Ectodermal cell (in vitro differentiated cells): ENCODE data around the gene NDUFC2.
"Not testable (repeated sequence)": the region's sequence is repeated elsewhere in the genome, so short reads cannot be mapped to it uniquely, and the experiment has no call there.

Experiments
- H3K27ac ChIP-seq: 2 replicates; pipeline ENCODE4 v1.7.0; 2013; ENCODE audit warnings: mild to moderate bottlenecking, low read depth, low read length; ENCODE audit not compliant: insufficient read depth, poor library complexity, severe bottlenecking
- H3K27me3 ChIP-seq: 2 replicates; pipeline ENCODE4 v1.7.0; 2013; ENCODE audit warnings: mild to moderate bottlenecking, low read length; ENCODE audit not compliant: insufficient read depth, control insufficient read depth, poor library complexity, severe bottlenecking
- H3K36me3 ChIP-seq: one replicate; pipeline ENCODE4 v1.7.0; 2013; ENCODE audit warnings: low read length; ENCODE audit not compliant: control insufficient read depth, insufficient read depth
- H3K4me1 ChIP-seq: one replicate; pipeline ENCODE4 v1.7.0; 2013; ENCODE audit warnings: low read length; ENCODE audit not compliant: control insufficient read depth, insufficient read depth
- H3K4me3 ChIP-seq: 2 replicates; pipeline ENCODE4 v1.7.0; 2013; ENCODE audit warnings: low read depth, low read length, control low read depth; ENCODE audit not compliant: insufficient read depth
- H3K9me3 ChIP-seq: 2 replicates; pipeline ENCODE4 v1.7.0; 2013; ENCODE audit warnings: mild to moderate bottlenecking, low read length, moderate library complexity; ENCODE audit not compliant: control insufficient read depth
- WGBS, 2 experiments: methylation state at CpG; one replicate each; pipeline ENCODE4 v1.1.7; 2013; ENCODE audit warnings: missing lambda C conversion rate in 2 of 2; 5-methylcytosine and 5-hydroxymethylcytosine counted together

The NDUFC2 gene

GRCh38 chr11:78054971-78055370 lies 24.7 kb downstream of the NDUFC2 start:
- WGBS, 2 experiments = 91 to 97% methylated on average over 4 of the region's 4 CpGs
- no peak overlapping the region for H3K27ac ChIP-seq
- H3K9me3 ChIP-seq = no peaks in the 10 kb centered on the region
- no peaks in the 10 kb centered on the region for H3K4me1 ChIP-seq
- no peaks in the 10 kb centered on the region for H3K27me3 ChIP-seq
- H3K4me3 ChIP-seq = no peak overlapping the region
- no peaks in the 10 kb centered on the region for H3K36me3 ChIP-seq

- 75 to 76% methylated on average over 5 to 6 of the region's 6 CpGs for WGBS, 2 experiments
- no peaks in the 10 kb centered on the region for H3K9me3 ChIP-seq
- no peaks in the 10 kb centered on the region for H3K4me1 ChIP-seq
- no peak overlapping the region for H3K27ac ChIP-seq
- H3K27me3 ChIP-seq = no peaks in the 10 kb centered on the region
- no peaks in the 10 kb centered on the region for H3K36me3 ChIP-seq
- H3K4me3 ChIP-seq = no peak overlapping the region
Observed at GRCh38 chr11:78050964-78051831, 28.5 kb downstream of the NDUFC2 start.

GRCh38 chr11:78049348-78049747 lies 30.3 kb downstream of the NDUFC2 start:
- Histone ChIP-seq H3K9me3 (no peaks in the 10 kb centered on the region), H3K4me3 (no peak overlapping the region), H3K36me3 (no peaks in the 10 kb centered on the region), H3K4me1 (peaks cover 6% of the 10 kb centered on the region), H3K27ac (no peak overlapping the region), H3K27me3 (peaks cover 5% of the 10 kb centered on the region)
- WGBS, 2 experiments = 92 to 94% methylated on average over 8 of the region's 8 CpGs

DNA sequence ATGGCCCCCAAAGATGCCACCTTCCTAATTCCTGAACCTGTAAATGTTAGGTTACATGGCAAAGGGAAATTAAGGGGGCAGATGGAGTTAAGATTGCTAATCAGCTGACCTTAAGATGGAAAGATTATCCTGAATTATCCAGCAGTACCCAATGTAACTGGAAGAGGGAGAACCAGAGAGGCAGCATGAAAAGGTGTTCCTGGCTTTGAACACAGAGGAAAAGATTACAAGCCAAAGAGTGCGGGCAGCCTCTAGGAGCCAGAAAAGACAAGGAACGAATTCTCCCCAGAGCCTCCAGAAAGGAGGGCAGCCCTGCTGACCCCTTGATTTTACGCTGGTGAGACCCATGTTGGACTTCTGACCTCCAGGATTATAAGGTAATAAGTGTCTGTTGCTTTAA lies 31.1 kb downstream of the NDUFC2 start:
- peaks cover 6% of the 10 kb centered on the region for H3K4me1 ChIP-seq
- WGBS, 2 experiments = 88 to 91% methylated on average over 3 of the region's 3 CpGs
- H3K4me3 ChIP-seq = no peak overlapping the region
- no peaks in the 10 kb centered on the region for H3K9me3 ChIP-seq
- H3K36me3 ChIP-seq = no peaks in the 10 kb centered on the region
- H3K27ac ChIP-seq = no peak overlapping the region
- H3K27me3 ChIP-seq = peaks cover 5% of the 10 kb centered on the region

DNA sequence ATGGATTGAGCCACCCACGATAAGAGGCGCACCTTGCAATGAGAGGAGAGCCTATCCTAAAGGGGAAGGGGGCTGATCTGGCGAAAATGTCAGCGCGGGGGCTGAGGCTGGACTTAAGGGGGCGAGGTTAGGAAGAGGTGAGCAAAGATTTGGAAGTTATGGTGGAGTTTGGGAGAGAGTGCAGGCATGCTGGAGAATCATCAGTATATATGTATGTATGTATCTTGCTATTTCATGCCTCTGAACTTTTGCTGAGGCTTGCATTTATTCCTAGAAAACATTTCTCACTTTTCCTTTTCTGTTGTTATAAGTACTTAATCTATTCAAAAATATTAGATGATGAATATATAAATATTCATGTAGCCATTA lies 33.2 kb downstream of the NDUFC2 start:
- H3K27me3 ChIP-seq = peaks cover 5% of the 10 kb centered on the region
- H3K27ac ChIP-seq = no peak overlapping the region
- peaks cover 6% of the 10 kb centered on the region for H3K4me1 ChIP-seq
- no peaks in the 10 kb centered on the region for H3K9me3 ChIP-seq
- WGBS, 2 experiments = 19 to 22% methylated on average over 6 of the region's 6 CpGs
- H3K36me3 ChIP-seq = no peaks in the 10 kb centered on the region
- H3K4me3 ChIP-seq = no peak overlapping the region

- 23% methylated on average over 28 of the region's 28 CpGs for WGBS, 2 experiments
- Histone ChIP-seq H3K27me3 (peaks cover 5% of the 10 kb centered on the region), H3K36me3 (no peaks in the 10 kb centered on the region), H3K4me3 (peak overlapping the region; percentile 24), H3K4me1 (peaks cover 6% of the 10 kb centered on the region), H3K27ac (no peak overlapping the region), H3K9me3 (no peaks in the 10 kb centered on the region)
Observed at GRCh38 chr11:78045851-78046485, 33.7 kb downstream of the NDUFC2 start.

DNA sequence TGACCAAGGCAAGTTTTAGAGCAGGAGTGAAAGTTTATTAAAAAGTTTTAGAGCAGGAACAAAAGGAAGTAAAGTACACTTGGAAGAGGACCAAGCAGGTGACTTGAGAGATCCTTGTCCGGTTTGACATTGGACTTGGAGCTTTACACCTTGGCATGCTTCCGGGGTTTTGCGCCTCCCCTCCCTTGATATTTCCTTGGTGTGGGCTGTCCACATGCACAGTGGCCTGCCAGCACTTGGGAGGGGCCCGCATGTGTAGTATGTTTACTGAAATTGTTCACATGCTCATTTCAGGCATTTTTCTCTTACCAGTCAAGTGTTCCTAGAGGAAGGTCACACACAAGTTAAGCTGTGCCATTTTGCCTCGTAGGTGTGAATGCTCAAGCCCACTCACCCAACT lies 35.0 kb downstream of the NDUFC2 start:
- no peaks in the 10 kb centered on the region for H3K36me3 ChIP-seq
- H3K9me3 ChIP-seq = no peaks in the 10 kb centered on the region
- H3K27me3 ChIP-seq = peaks cover 5% of the 10 kb centered on the region
- 95 to 96% methylated on average over 5 of the region's 5 CpGs for WGBS, 2 experiments
- no peak overlapping the region for H3K4me3 ChIP-seq
- H3K27ac ChIP-seq = no peak overlapping the region
- peaks cover 6% of the 10 kb centered on the region for H3K4me1 ChIP-seq

DNA sequence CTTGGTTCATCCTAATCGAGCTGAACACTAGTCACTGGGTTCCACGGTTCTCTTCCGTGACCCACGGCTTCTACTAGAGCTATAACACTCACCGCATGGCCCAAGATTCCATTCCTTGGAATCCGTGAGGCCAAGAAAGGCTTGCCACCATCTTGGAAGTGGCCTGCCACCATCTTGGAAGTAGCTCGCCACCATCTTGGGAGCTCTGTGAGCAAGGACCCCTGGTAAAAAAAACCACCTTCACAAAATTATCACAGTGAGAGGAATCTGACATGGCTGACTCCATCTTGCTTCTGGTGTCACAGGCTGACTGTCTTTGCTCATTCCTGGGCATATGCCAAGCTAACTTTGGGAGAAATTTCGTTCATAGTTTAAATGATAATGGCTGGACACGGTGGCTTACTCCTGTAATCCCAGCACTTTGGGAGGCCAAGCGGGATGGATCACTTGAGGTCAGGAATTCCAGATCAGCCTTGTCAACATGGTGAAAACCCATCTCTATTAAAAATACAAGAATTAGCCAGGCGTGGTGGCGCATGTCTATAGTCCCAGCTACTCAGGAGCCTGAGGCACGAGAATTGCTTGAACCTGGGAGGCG lies 37.7 kb downstream of the NDUFC2 start:
- Histone ChIP-seq H3K27ac (no peak overlapping the region), H3K27me3 (peaks cover 5% of the 10 kb centered on the region), H3K4me3 (no peak overlapping the region), H3K9me3 (no peaks in the 10 kb centered on the region), H3K36me3 (no peaks in the 10 kb centered on the region), H3K4me1 (peaks cover 6% of the 10 kb centered on the region)
- WGBS, 2 experiments = 95% methylated on average over 14 of the region's 14 CpGs

DNA sequence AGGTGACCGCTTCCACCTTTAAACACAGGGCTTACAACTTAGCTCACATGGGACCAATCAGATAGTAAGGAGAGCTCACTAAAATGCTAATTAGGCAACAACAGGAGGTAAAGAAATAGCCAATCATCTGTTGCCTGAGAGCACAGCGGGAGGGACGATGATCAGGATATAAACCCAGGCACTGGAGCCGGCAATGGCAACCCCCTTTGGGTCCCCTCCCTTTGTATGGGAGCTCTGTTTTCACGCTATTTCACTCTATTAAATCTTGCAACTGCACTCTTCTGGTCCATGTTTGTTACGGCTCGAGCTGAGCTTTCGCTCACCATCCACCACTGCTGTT lies 38.3 kb downstream of the NDUFC2 start:
- H3K9me3 ChIP-seq, H3K36me3 ChIP-seq, H3K27ac ChIP-seq, H3K4me3 ChIP-seq, H3K27me3 ChIP-seq, H3K4me1 ChIP-seq: not testable (repeated sequence)
- 88 to 92% methylated on average over 8 of the region's 8 CpGs for WGBS, 2 experiments

DNA sequence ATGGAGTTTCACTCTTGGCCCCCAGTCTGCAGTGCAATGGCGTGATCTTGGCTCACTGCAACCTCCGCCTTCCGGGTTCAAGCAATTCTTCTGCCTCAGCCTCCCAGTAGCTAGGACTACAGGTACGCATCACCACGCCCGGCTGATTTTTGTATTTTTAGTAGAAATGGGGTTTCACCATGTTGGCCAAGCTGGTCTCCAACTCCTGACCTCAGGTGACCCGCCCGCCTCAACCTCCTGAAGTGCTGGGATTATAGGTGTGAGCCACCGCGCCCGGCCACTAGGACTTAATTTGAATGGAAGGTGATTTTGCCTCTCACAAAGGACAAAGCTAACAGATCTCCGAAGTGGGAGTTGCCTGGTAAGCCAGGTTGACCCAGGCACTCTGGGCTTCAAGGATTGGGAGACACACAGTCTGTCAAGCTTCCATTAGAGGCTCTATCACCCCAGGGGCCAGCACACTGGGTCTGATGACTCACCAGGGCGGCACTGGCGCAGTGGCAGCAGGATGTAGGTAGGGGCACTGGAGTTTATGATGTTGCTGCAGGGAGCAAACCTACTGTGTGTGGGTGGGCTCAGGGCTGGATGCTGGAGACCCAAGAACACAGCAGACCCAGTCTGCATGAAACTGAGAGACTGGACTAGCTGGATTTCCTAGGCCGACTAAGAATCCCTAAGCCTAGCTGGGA lies 38.8 kb downstream of the NDUFC2 start:
- no peak overlapping the region for H3K27ac ChIP-seq
- 87 to 90% methylated on average over 15 of the region's 15 CpGs for WGBS, 2 experiments

More for the DNA sequence above, 38.8 kb downstream of the NDUFC2 start:
- H3K9me3 ChIP-seq = no peaks in the 10 kb centered on the region
- peaks cover 2% of the 10 kb centered on the region for H3K27me3 ChIP-seq
- peaks cover 3% of the 10 kb centered on the region for H3K4me1 ChIP-seq
- no peak overlapping the region for H3K4me3 ChIP-seq
- H3K36me3 ChIP-seq = no peaks in the 10 kb centered on the region
